ENCODE results near the gene LRP3.

The LRP3 gene

DNA sequence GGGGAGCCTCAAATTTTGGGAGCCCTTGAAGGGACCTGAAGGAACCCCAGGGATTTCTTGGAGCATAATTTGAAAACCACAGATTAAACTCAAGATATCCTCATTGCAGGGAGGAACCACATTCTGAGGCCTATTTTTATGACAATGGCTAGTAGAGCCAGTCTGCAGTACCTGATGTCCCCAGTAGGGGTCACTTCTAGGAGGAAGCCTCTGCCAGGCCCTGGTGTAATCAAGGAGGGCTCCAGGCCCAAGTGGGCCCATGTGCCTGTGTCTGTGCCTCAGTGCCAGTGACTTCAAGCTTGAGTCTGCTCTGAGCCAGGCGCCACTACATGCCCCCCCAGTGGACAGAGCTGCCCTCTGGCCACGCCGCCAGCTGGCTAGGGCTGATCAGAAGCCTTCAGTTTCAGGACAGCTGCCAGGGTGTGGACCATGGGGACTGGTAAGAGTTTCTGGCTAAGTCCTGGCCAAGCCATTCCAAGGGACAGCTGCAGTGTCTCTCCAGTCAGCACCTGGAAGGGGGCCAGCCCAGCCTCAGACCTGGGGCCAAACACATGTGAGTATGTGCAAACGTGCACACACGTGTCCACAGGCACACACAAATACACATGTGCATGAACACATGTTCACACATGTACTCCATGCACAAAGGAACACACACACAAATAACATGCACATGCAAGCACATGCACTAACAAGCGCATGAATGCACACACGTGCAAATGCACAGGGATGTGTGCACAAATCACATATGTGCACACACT, 52.0 kb downstream of the LRP3 start:
- CTCF ChIA-PET, result interaction anchor here (1.4 to 1.7 kb wide), 3 partner anchors 10 to 170 kb away, joined by 5 to 9 read pairs (median 5); no protein-coding TSS in a partner anchor
- TF ChIP-seq, protein P1, sequence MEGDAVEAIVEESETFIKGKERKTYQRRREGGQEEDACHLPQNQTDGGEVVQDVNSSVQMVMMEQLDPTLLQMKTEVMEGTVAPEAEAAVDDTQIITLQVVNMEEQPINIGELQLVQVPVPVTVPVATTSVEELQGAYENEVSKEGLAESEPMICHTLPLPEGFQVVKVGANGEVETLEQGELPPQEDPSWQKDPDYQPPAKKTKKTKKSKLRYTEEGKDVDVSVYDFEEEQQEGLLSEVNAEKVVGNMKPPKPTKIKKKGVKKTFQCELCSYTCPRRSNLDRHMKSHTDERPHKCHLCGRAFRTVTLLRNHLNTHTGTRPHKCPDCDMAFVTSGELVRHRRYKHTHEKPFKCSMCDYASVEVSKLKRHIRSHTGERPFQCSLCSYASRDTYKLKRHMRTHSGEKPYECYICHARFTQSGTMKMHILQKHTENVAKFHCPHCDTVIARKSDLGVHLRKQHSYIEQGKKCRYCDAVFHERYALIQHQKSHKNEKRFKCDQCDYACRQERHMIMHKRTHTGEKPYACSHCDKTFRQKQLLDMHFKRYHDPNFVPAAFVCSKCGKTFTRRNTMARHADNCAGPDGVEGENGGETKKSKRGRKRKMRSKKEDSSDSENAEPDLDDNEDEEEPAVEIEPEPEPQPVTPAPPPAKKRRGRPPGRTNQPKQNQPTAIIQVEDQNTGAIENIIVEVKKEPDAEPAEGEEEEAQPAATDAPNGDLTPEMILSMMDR (IDR thresholded peaks at IDR 0.05; ENCODE audit: control extremely low read depth, extremely low read depth, low read depth, missing control alignments), result no peak
- POLR2A ChIA-PET, result no interaction called here
- DNase-seq (ENCODE audit: extremely low spot score), result no peak

DNA sequence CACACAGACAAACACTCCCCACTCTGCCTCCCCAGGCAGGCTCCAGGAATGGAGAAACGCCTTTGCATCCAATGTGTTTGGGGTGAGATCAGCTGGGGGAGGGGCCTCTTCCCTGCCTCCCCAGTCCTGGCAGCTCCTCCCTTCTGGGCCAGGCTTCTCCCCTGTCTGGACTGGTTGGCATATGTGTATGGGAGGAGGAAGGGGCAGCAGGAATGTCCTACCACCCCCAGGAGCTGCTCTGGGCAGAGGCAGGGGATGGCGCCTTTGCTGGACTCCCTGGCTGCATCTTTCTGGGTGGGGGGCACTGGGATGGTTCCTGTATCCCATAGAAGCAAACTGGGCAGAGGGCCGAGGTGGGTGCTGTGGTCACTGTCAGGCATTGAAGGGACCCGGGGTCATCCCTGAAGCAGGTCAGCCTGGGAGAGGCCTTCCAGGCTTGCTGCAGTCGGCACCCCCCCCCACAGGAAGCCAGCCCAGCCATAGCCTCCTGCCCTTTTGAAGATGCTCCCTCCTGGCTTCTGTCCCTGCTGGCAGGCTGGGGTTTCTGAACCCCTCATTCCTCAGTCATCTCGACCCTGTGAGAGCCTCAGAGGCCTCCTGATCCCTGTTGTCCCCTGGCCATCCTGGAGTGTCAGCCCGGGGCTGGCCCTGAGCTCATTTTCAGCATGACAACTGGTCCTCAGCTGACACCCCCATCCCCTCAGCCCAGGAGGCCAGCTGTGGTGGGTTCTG, 52.7 kb downstream of the LRP3 start:
- CTCF ChIA-PET, result interaction anchor here (1.4 to 1.7 kb wide), 3 partner anchors 11 to 169 kb away, joined by 5 to 9 read pairs (median 5); no protein-coding TSS in a partner anchor
- no peak for DNase-seq (ENCODE audit: extremely low spot score)
- POLR2A ChIA-PET, result no interaction called here
- TF ChIP-seq, protein P1 (IDR thresholded peaks at IDR 0.05; ENCODE audit: control extremely low read depth, extremely low read depth, low read depth, missing control alignments), result no peak

DNA sequence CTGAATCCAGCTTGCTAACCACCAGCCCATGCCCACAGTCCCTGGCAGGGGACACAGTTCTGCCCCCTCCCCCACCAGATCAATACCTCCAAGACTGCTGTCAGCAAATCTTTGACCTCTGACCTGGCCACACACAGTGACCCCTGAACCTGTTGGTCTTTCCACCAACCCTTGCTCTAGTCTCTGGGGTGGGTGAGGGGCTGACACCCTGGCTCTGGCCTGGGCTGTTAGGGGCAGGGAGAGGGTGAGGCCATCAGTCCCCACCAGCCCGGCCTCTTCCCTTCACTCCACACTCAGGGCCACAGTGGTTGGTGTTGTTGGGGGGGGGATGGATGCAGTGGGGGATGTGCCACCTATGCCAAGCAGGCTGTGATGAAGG, 53.3 kb downstream of the LRP3 start:
- TF ChIP-seq, protein P1 (IDR thresholded peaks at IDR 0.05; ENCODE audit: control extremely low read depth, extremely low read depth, low read depth, missing control alignments), result no peak
- ChIA-PET POLR2A (no interaction called here), CTCF (interaction anchor here (1.6 kb wide), 1 partner anchor 168 kb away, joined by 5 read pairs; no protein-coding TSS in a partner anchor)
- DNase-seq (ENCODE audit: extremely low spot score), result no peak

DNA sequence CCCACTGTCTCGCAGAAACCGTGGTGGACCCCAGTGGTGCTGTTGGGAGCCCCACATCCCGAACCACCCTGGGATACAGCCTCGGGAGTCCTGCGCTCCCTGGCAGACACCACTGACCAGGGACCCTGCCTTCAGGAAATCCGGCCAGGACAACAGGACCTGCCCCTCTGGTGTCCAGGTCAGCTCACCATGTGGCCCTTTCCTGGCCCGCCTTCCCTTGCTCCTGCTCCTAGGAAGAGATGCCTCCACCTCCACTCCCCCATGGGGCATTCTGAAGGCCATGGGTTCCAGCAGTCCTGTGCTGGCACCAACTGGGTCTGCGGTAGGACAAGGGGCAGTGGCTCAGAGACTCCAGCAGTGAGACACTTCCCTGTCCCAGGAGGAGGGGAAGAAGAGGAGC, 54.0 kb downstream of the LRP3 start:
- TF ChIP-seq, protein P1 (IDR thresholded peaks at IDR 0.05; ENCODE audit: control extremely low read depth, extremely low read depth, low read depth, missing control alignments), result no peak
- DNase-seq (ENCODE audit: extremely low spot score), result no peak
- ChIA-PET POLR2A (no interaction called here), CTCF (no interaction called here)

DNA sequence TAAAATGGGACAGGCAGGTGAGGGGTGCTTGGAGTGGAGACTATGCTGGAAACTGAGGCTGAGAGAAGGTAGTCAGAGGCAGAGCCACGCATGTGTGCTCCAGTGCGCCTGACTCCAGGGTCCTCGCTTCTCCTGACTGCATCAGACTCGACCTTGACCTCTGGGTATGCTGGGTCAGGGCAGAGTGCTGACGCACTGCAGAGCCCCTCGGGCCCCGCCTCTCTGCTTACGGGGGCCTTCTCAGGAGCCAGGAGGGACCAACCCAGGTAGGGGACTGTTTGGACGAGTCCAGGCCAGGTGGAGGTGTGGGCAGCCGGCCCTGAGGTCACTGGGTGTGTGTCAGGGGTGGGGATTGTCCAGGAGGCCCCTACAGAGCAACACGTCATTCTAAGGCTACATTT, 54.4 kb downstream of the LRP3 start:
- POLR2A ChIA-PET, result no interaction called here
- CTCF ChIA-PET, result no interaction called here
- DNase-seq (ENCODE audit: extremely low spot score), result no peak
- TF ChIP-seq, protein P1 (IDR thresholded peaks at IDR 0.05; ENCODE audit: control extremely low read depth, extremely low read depth, low read depth, missing control alignments), result no peak

DNA sequence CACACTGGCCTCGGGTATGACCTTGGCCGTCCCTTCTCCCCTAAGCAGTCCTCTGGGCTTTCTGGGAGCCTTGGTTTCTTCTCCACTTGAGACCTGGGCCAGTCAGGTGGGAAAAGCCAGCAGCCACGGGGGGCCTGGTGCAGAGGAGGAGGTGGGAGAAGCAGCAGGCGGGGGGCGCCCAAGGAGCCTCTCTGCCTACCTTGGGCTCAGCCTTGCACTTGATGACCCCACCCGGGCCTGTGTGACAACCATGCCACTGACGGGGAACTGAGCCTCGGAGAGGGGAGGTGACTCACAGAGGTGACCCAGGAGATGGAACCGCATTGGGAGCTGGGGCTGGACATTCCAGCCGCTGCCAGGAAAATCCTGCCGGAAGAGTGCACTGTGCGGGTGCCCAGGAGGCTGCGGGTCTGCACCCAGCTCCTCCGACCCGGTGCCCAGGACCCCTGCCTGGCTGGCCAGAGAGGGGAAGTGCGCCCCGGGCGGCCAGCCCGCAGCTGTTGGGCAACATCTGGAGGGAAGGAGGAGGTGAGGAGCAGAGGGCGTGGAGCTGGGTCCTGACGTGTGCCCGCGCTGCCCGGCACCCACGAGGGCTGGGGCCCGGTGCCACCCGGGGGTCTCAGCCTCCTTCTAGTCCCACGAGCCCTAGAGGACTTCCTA, 55.0 kb downstream of the LRP3 start:
- ChIA-PET POLR2A (no interaction called here), CTCF (no interaction called here)
- TF ChIP-seq, protein P1 (IDR thresholded peaks at IDR 0.05; ENCODE audit: control extremely low read depth, extremely low read depth, low read depth, missing control alignments), result no peak
- DNase-seq (ENCODE audit: extremely low spot score), result no peak

Data from GM10248 (cell line).